RWPE2 (cell line): ENCODE measurements around the gene KIF26B.
"Not testable (repeated sequence)": the region's sequence is repeated elsewhere in the genome, so short reads cannot be mapped to it uniquely, and the experiment has no call there.

Source experiments
- ATAC-seq: fragments of 200-7000 bp; cut with Tn5 transposase; 3 replicates; pipeline ENCODE4 v1.9.1; 2021; ENCODE audit warnings: low read depth
- DNase-seq: peaks from one replicate; pipeline ENCODE4 v3.0.0-alpha.2; 2020; ENCODE audit warnings: low spot score
- H3K27ac ChIP-seq: fragments of 450-650 bp; 2 replicates; pipeline ENCODE4 v1.5.1; 2017; ENCODE audit warnings: mild to moderate bottlenecking; ENCODE audit not compliant: poor library complexity, severe bottlenecking
- H3K27me3 ChIP-seq: fragments of 250-450 bp; sonication (Bioruptor Pico); 2 replicates; pipeline ENCODE4 v1.5.1; 2021; ENCODE audit warnings: mild to moderate bottlenecking, moderate library complexity; ENCODE audit not compliant: insufficient read depth, poor library complexity, severe bottlenecking
- H3K36me3 ChIP-seq: fragments of 250-450 bp; sonication (Bioruptor Pico); 2 replicates; pipeline ENCODE4 v1.5.1; 2020; ENCODE audit warnings: low read depth, mild to moderate bottlenecking, moderate library complexity
- H3K4me1 ChIP-seq: fragments of 250-450 bp; sonication (Bioruptor Pico); 2 replicates; pipeline ENCODE4 v1.5.1; 2021; ENCODE audit warnings: mild to moderate bottlenecking, moderate library complexity; ENCODE audit not compliant: insufficient read depth, poor library complexity, severe bottlenecking
- H3K4me3 ChIP-seq: fragments of 250-450 bp; sonication (Bioruptor Pico); 2 replicates; pipeline ENCODE4 v1.5.1; 2021; ENCODE audit warnings: mild to moderate bottlenecking, moderate library complexity; ENCODE audit not compliant: severe bottlenecking
- H3K9me3 ChIP-seq: fragments of 250-450 bp; sonication (Bioruptor Pico); 2 replicates; pipeline ENCODE4 v1.5.1; 2021; ENCODE audit warnings: mild to moderate bottlenecking, moderate library complexity; ENCODE audit not compliant: severe bottlenecking
- CTCF ChIP-seq: fragments of 450-650 bp; IDR thresholded peaks from one replicate; pipeline ENCODE4 v1.5.1; 2017; ENCODE audit warnings: mild to moderate bottlenecking, moderate library complexity; ENCODE audit not compliant: poor library complexity, severe bottlenecking

Gene KIF26B

GRCh38 chr1:245671349-245671748, 516.6 kb downstream of the KIF26B start:
- H3K27me3 ChIP-seq: no peaks in the 10 kb centered on the region
- no peak overlapping the region for H3K4me3 ChIP-seq
- TF ChIP-seq CTCF: no peak
- ATAC-seq: no peak
- no peak overlapping the region for H3K27ac ChIP-seq
- H3K36me3 ChIP-seq: no peaks in the 10 kb centered on the region
- H3K9me3 ChIP-seq: no peaks in the 10 kb centered on the region
- DNase-seq: no peak
- H3K4me1 ChIP-seq: no peaks in the 10 kb centered on the region

GRCh38 chr1:245671966-245672767, 517.4 kb downstream of the KIF26B start:
- no peaks in the 10 kb centered on the region for H3K27me3 ChIP-seq
- ATAC-seq (no peak), DNase-seq (no peak)
- no peaks in the 10 kb centered on the region for H3K4me1 ChIP-seq
- no peaks in the 10 kb centered on the region for H3K36me3 ChIP-seq
- H3K27ac ChIP-seq: no peak overlapping the region
- no peak for TF ChIP-seq CTCF
- H3K4me3 ChIP-seq: no peak overlapping the region
- H3K9me3 ChIP-seq: no peaks in the 10 kb centered on the region

GRCh38 chr1:245672836-245673656, 518.3 kb downstream of the KIF26B start:
- not testable (repeated sequence) for H3K4me3 ChIP-seq, H3K27ac ChIP-seq, H3K27me3 ChIP-seq, ATAC-seq, H3K9me3 ChIP-seq, H3K36me3 ChIP-seq, DNase-seq, H3K4me1 ChIP-seq

GRCh38 chr1:245673881-245674414, 519.2 kb downstream of the KIF26B start:
- DNase-seq (no peak), ATAC-seq (no peak)
- Histone ChIP-seq H3K4me1 (no peaks in the 10 kb centered on the region), H3K36me3 (no peaks in the 10 kb centered on the region), H3K4me3 (no peak overlapping the region), H3K27ac (no peak overlapping the region), H3K9me3 (no peaks in the 10 kb centered on the region), H3K27me3 (no peaks in the 10 kb centered on the region)
- no peak for TF ChIP-seq CTCF

GRCh38 chr1:245677461-245678240, 522.9 kb downstream of the KIF26B start:
- Histone ChIP-seq H3K36me3 (no peaks in the 10 kb centered on the region), H3K27me3 (no peaks in the 10 kb centered on the region), H3K27ac (no peak overlapping the region), H3K4me1 (no peaks in the 10 kb centered on the region), H3K4me3 (no peak overlapping the region), H3K9me3 (no peaks in the 10 kb centered on the region)
- ATAC-seq (no peak), DNase-seq (no peak)
- TF ChIP-seq CTCF: no peak
